Measurements from ENCODE around the gene MYBBP1A. TPM values are rescaled to one million over a fixed set of nuclear protein-coding genes. Genes with fewer than 3 reads are reported as not detected.

The MYBBP1A gene
- total RNA-seq, 4 donors from 2014 or later: 42.5 to 60.2 (median 48.9) TPM

DNA sequence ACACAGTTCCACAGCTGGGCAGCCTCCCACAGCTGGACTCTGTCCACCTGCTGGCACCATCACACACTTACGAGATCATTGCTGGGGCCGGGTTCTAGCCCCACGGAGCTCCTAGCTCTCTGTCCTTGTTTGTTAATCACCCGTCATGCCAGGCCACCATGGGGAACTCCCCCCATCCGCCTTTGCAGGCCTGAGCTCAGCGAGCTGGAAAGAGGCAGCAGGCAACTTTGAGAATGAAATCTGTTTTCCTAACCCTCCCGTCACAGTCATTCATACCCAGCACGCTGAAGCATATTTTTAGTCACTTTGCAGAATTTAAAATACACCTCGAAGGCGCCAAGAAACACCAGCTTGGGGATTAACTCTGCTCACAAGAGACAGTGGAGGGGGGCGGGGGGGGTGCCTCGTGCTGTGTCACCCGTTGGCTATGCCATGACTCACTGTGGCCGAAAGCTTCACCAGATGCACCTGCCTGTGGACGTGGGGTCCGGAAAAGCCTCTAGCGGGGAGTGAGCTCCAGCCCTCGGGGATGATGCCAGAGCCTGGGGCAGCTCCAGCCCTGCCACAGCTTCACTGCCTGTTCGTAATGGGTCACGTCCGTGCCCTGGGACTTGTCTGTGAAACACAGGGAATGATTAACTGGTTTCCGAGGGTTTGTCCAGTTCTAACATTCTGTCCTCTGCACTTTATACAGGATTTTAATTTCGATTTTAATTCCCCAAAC, 57.9 kb downstream of the MYBBP1A start:
- peak in 1 of 2 donors; percentile 15 for ATAC-seq
- H3K27ac ChIP-seq: peak overlapping the region in 1 of 4 donors; percentile 58

DNA sequence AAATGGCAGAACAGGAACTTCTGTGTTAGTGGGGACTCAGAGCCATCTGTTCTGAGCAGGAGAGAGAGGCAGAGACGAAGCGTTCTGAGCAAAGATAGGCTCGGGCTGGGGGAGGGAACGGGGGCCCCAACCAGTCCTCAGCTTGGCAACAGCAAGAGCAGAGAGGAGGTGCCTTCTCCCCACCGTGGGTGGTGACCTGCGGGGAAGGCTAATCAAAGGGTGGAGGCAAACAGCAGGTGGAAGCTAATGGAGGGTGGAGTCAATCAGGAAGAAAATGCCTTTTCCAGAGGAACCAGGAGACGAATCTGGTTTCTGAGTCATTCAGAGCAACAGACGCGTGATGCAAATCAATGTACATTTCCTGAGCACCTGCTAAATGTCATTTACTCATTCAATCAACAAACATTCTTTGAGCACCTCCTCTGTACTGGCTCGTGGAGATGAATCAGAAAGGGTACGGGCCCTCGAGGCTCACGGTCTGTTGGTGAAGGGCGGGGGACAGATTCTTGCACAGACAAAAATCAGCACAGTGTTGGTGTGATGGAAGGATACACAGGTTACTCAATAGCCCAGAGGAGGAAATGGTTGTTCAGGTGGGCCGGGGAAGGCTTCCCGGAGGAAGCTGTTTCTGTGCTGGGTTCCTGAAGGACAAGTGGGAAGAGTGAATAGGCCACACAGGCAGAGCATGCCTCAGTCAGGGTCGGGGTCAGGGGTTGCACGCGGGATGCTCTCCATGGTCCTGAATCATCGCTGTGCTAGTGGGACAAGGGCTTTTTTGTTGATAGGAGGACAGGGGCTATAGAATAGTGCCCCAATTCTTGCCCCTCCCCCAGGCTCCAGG, 62.2 kb downstream of the MYBBP1A start:
- DNase-seq: no peak
- in situ Hi-C loops (cut with MboI; ENCODE audit: low sequenced_read_pairs in 4 of 4): no loop called here
- H3K27ac ChIP-seq: no peak overlapping the region
- no peak overlapping the region for H3K4me3 ChIP-seq
- no peaks in the 10 kb centered on the region for H3K27me3 ChIP-seq
- no peak for TF ChIP-seq POLR2A (IDR thresholded peaks at IDR 0.05)
- TF ChIP-seq, protein P1, sequence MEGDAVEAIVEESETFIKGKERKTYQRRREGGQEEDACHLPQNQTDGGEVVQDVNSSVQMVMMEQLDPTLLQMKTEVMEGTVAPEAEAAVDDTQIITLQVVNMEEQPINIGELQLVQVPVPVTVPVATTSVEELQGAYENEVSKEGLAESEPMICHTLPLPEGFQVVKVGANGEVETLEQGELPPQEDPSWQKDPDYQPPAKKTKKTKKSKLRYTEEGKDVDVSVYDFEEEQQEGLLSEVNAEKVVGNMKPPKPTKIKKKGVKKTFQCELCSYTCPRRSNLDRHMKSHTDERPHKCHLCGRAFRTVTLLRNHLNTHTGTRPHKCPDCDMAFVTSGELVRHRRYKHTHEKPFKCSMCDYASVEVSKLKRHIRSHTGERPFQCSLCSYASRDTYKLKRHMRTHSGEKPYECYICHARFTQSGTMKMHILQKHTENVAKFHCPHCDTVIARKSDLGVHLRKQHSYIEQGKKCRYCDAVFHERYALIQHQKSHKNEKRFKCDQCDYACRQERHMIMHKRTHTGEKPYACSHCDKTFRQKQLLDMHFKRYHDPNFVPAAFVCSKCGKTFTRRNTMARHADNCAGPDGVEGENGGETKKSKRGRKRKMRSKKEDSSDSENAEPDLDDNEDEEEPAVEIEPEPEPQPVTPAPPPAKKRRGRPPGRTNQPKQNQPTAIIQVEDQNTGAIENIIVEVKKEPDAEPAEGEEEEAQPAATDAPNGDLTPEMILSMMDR (IDR thresholded peaks at IDR 0.05 in 4 of 5, conservative IDR thresholded peaks at IDR 0.05 in 1 of 5): no peak
- no peak for ATAC-seq
- no peaks in the 10 kb centered on the region for H3K9me3 ChIP-seq
- H3K36me3 ChIP-seq: no peaks in the 10 kb centered on the region
- H3K4me1 ChIP-seq: no peaks in the 10 kb centered on the region
- intact Hi-C loops (cut with DNase I; ENCODE audit: low total_unique reads): loop anchor here (10.0 kb wide), 1 partner anchor 68 kb away; no protein-coding TSS in a partner anchor

More for the DNA sequence above, 57.9 kb downstream of the MYBBP1A start:
- H3K9me3 ChIP-seq: no peaks in the 10 kb centered on the region
- peaks cover 19 to 25% (median 23%) of the 10 kb centered on the region in 3 donors for H3K27me3 ChIP-seq
- peaks cover 8 to 12% of the 10 kb centered on the region in 2 donors for H3K4me1 ChIP-seq
- in situ Hi-C loops (cut with MboI; ENCODE audit: low sequenced_read_pairs in 4 of 4): no loop called here
- TF ChIP-seq, protein P1 (IDR thresholded peaks at IDR 0.05 in 4 of 5, conservative IDR thresholded peaks at IDR 0.05 in 1 of 5): no peak
- TF ChIP-seq POLR2A (IDR thresholded peaks at IDR 0.05): no peak
- H3K36me3 ChIP-seq: no peaks in the 10 kb centered on the region
- intact Hi-C loops (cut with DNase I; ENCODE audit: low total_unique reads): loop anchor here (10.0 kb wide), 1 partner anchor 72 kb away; no protein-coding TSS in a partner anchor
- DNase-seq: no peak
- no peak overlapping the region for H3K4me3 ChIP-seq

DNA sequence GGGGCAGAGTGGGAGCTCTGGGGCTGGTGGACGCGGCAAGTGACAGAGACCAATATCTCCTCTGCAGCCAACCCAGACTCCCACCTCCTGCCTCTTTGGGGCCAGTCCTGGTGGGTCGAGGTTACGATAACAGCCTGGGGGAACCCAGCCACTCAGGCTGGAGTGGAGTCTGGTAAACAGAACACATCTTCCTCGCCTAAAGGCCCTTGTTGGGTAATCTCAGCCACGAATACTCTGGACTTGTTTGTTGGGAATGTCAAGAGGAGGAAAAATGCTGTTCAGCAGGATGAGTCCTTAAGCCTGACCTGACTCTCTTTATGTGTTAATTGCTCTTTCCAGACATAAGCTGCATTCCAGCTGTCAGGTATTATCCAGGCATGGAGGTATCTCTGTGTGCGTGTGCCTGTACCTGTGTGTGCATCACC, 64.5 kb downstream of the MYBBP1A start:
- ATAC-seq (no peak), DNase-seq (no peak)
- no peak for TF ChIP-seq POLR2A (IDR thresholded peaks at IDR 0.05)
- TF ChIP-seq, protein P1 (IDR thresholded peaks at IDR 0.05 in 4 of 5, conservative IDR thresholded peaks at IDR 0.05 in 1 of 5): no peak
- H3K27ac ChIP-seq: no peak overlapping the region
- no peaks in the 10 kb centered on the region for H3K9me3 ChIP-seq
- intact Hi-C loops (cut with DNase I; ENCODE audit: low total_unique reads) (loop anchor here (10.0 kb wide), 1 partner anchor 66 kb away; no protein-coding TSS in a partner anchor), in situ Hi-C loops (cut with MboI; ENCODE audit: low sequenced_read_pairs in 4 of 4) (no loop called here)
- H3K4me3 ChIP-seq: no peak overlapping the region
- no peaks in the 10 kb centered on the region for H3K36me3 ChIP-seq
- H3K27me3 ChIP-seq: no peaks in the 10 kb centered on the region
- no peaks in the 10 kb centered on the region for H3K4me1 ChIP-seq

DNA sequence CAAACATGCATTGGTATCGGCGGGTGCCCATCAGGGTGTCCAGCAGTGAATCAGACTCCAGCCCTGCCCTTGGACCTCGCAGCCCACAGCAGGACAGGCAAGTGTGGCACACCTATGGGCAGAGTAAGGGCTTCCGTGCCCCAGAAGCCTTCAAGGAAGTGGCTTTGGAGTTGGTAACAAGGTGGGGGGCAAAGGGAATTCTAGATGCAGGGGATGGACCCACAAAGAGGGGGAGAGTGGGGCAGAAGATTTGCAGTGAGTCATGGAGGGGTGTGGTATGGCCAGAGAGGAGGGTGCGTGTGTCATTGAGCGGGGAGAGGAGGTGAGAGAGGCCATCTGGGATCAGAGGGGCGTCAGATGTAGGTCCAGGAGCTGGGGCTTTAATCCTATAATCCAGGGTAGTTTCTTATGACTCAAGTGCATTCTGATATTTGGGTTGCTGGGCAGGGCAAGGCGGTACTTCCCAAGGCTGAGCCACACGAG, 65.0 kb downstream of the MYBBP1A start:
- H3K27me3 ChIP-seq: no peaks in the 10 kb centered on the region
- H3K4me1 ChIP-seq: no peaks in the 10 kb centered on the region
- no peaks in the 10 kb centered on the region for H3K36me3 ChIP-seq
- intact Hi-C loops (cut with DNase I; ENCODE audit: low total_unique reads) (loop anchor here (10.0 kb wide), 1 partner anchor 65 kb away; no protein-coding TSS in a partner anchor), in situ Hi-C loops (cut with MboI; ENCODE audit: low sequenced_read_pairs in 4 of 4) (no loop called here)
- H3K27ac ChIP-seq: no peak overlapping the region
- TF ChIP-seq, protein P1 (IDR thresholded peaks at IDR 0.05 in 4 of 5, conservative IDR thresholded peaks at IDR 0.05 in 1 of 5): no peak
- TF ChIP-seq POLR2A (IDR thresholded peaks at IDR 0.05): no peak
- ATAC-seq (no peak), DNase-seq (no peak)
- H3K4me3 ChIP-seq: no peak overlapping the region
- no peaks in the 10 kb centered on the region for H3K9me3 ChIP-seq
